Prostate gland (tissue), 2 donors: Measurements from ENCODE around the gene IL1RN. TPM values are rescaled to one million over a fixed set of nuclear protein-coding genes. Genes with fewer than 3 reads are reported as not detected.

Experiments
- DNase-seq: peaks from one replicate; pipeline ENCODE4 v3.0.0-alpha.2; 2019; ENCODE audit warnings: low spot score
- H3K27ac ChIP-seq, 2 donors: fragments of 200-600 bp; sonication (generic); 2 replicates each; pipeline ENCODE4 v1.5.1; 2017 to 2019
- H3K27me3 ChIP-seq: fragments of 200-600 bp; sonication (generic); replicated peaks from 2 replicates; pipeline ENCODE4 v1.5.1; 2019; ENCODE audit not compliant: insufficient read depth
- H3K36me3 ChIP-seq, 2 donors: fragments of 200-600 bp; sonication (generic); 1 replicate in 1 of 2; 2 replicates in 1 of 2; pipeline versions ENCODE4 v1.5.1 to v1.8.1; 2017 to 2019
- H3K4me1 ChIP-seq: fragments of 200-600 bp; sonication (generic); replicated peaks from 2 replicates; pipeline ENCODE4 v1.5.1; 2019
- H3K4me3 ChIP-seq, 2 donors: fragments of 200-600 bp; sonication (generic); 2 replicates each; pipeline ENCODE4 v1.5.1; 2017 to 2019
- H3K9me3 ChIP-seq: fragments of 200-600 bp; sonication (generic); 2 replicates; pipeline ENCODE4 v1.5.1; 2017
- POLR2A ChIP-seq: fragments of 450-650 bp; IDR thresholded peaks from one replicate; pipeline ENCODE4 v1.6.1; 2016; ENCODE audit warnings: antibody characterized with exemption, mild to moderate bottlenecking
- POLR2AphosphoS5 ChIP-seq: sonication (generic); formaldehyde crosslinking; IDR thresholded peaks from one replicate; pipeline ENCODE4 v1.6.1; 2017; ENCODE audit warnings: antibody characterized with exemption
- WGBS: methylation state at CpG from one replicate; pipeline ENCODE4 v1.1.5; 2018; 5-methylcytosine and 5-hydroxymethylcytosine counted together
- intact Hi-C: fragments of 100-400 bp; cut with DNase I; formaldehyde crosslinking; loops from one replicate; pipeline ENCODE4 v1.14.2; 2022
- total RNA-seq, 2 donors: library from RNA; depleted of rRNA; stranded (reverse); fragments of >200 nt; gene quantifications; one replicate each; pipeline ENCODE4 v1.1.0, GENCODE V29; 2016
- TF ChIP-seq, protein P1 (sequence below), 4 experiments: fragments of 200-600 bp in 2 of 4; fragments of 450-650 bp in 2 of 4; sonication (generic) in 2 of 4; IDR thresholded peaks; 1 replicate in 3 of 4; 2 replicates in 1 of 4; pipeline ENCODE4 v1.5.1; 2016 to 2019; ENCODE audit warnings: antibody characterized with exemption in 4 of 4, mild to moderate bottlenecking in 2 of 4, moderate library complexity in 2 of 4

Gene IL1RN
- total RNA-seq, 2 donors from 2014 or later: 3.7 to 4.4 TPM

DNA sequence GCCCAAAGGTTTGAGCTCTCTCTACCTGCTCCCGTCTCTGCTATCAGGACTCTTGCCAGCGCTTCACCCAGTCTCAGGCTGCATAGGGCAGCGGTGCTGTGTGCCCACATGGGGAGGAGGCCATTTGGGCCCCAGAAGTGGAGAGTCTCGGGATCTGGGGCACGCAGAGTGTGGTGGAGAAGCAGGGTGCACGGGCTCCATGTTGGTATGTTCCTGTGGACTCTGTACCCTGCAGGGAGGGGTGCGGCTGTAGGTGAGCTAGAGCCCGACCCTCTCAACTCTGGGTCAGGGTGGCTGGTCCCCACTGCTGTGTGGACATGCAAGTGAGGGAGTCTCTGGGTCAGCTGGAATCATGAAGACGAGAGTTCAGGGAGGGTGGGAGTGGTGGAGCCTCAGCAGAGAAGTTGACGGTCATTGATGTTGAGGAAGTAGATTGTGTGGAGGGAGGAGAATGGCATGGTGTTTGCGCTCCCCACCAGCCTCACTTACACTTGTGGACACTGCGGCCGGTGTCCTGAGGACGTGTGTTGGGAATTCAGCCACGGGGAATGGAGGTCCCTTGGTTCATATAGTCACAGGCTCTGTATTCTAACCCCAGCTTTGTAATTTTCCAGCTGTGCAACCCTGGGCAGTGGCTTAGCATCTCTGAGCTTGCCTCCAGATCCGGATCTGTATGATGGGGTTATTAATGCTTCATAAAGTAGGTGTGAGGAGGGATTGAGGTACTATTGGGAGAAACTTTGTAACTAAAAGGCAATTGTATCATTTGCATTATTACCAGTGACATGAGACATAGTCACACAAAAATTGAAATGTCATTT, 45.5 kb downstream of the IL1RN start:
- DNase-seq: no peak
- no peak overlapping the region for H3K4me3 ChIP-seq
- no peaks in the 10 kb centered on the region for H3K36me3 ChIP-seq
- H3K4me1 ChIP-seq: no peaks in the 10 kb centered on the region
- no peaks in the 10 kb centered on the region for H3K9me3 ChIP-seq
- 94% methylated on average over 16 of the region's 16 CpGs for WGBS
- TF ChIP-seq POLR2AphosphoS5: no peak
- TF ChIP-seq, protein P1, sequence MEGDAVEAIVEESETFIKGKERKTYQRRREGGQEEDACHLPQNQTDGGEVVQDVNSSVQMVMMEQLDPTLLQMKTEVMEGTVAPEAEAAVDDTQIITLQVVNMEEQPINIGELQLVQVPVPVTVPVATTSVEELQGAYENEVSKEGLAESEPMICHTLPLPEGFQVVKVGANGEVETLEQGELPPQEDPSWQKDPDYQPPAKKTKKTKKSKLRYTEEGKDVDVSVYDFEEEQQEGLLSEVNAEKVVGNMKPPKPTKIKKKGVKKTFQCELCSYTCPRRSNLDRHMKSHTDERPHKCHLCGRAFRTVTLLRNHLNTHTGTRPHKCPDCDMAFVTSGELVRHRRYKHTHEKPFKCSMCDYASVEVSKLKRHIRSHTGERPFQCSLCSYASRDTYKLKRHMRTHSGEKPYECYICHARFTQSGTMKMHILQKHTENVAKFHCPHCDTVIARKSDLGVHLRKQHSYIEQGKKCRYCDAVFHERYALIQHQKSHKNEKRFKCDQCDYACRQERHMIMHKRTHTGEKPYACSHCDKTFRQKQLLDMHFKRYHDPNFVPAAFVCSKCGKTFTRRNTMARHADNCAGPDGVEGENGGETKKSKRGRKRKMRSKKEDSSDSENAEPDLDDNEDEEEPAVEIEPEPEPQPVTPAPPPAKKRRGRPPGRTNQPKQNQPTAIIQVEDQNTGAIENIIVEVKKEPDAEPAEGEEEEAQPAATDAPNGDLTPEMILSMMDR (IDR thresholded peaks at IDR 0.05): no peak
- no peak for TF ChIP-seq POLR2A
- intact Hi-C loops: no loop called here
- H3K27me3 ChIP-seq: no peaks in the 10 kb centered on the region
- H3K27ac ChIP-seq: no peak overlapping the region

DNA sequence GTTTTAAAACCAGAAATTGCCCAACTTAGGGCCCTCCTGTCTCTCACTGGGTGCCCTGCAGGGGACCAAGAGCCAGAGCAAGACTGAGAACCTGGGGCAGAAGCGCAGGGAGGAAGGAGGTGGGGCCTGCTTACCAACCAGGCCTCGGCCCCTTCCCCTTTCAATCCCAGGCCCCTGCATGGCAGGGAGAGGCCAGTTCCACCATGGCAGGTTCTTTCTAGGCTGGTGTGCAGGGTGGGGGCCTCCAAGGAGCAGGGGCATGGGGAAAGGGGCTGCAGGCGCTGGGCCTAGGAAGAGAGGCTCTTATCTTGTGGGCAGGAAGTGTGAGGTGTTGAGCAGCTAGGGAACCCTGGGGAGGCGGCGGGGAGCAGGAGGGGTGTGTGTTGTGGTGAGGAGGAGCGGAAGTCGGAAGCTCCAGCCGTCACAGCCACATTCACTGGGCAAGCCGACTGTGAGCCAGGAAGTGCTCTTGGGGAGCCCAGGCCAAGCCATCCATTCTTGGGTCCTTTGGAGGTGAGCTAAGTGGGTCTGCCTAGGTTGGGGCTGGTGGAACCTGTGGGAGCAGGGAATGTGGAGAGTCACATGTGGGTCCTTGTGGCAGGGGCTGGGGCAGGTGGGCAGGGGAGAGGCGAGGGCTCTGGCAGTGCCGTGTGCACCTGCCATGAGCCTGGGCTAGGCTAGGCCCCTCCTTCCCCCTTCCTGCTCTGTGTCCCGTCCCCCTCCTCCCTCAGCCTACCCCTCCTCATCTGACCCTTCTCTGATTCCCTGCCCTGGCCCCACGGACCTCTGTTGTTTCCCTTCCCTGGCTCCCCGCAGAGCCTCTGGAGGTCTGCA, 46.4 kb downstream of the IL1RN start, which contains the start of gene PSD4:
PSD4 (plus strand) TSS at position 430 of the 834 bp plus-strand sequence. CDS start 8,486 bp downstream, outside the sequence.
- H3K9me3 ChIP-seq: no peaks in the 10 kb centered on the region
- no peak for DNase-seq
- no peaks in the 10 kb centered on the region for H3K27me3 ChIP-seq
- H3K36me3 ChIP-seq: no peaks in the 10 kb centered on the region
- 84% methylated on average over 14 of the region's 14 CpGs for WGBS
- no peak within 1 kb of the TSS for H3K27ac ChIP-seq
- TF ChIP-seq, protein P1 (IDR thresholded peaks at IDR 0.05): no peak
- TF ChIP-seq POLR2A (no peak), POLR2AphosphoS5 (no peak)
- H3K4me1 ChIP-seq: no peaks in the 10 kb centered on the region
- intact Hi-C loops: no loop called here
- H3K4me3 ChIP-seq: peak within 1 kb of the TSS in 1 of 2 donors; percentile 0

DNA sequence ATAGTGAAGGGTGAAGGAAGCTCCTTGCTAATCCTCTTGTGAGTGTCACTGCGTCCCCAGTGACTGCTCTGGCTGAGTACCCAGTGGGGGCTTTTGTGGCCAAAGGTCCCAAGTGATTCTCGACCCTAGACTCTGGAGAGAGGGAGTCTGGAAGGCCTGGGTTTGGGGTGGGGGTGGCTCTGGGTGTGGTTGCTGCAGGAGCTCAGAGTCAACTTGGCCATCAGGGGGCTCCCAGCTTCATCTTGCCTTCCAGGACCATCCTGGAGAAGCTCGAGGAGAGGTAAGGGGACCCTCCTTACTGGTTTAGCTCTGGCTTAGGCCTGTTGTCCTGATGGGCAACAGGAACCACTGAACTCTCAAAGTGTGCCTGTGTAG, 47.0 kb downstream of the IL1RN start:
- Histone ChIP-seq H3K27me3 (no peaks in the 10 kb centered on the region), H3K4me3 (no peak overlapping the region), H3K36me3 (no peaks in the 10 kb centered on the region), H3K27ac (no peak overlapping the region), H3K4me1 (no peaks in the 10 kb centered on the region), H3K9me3 (no peaks in the 10 kb centered on the region)
- no peak for TF ChIP-seq POLR2A
- TF ChIP-seq, protein P1 (IDR thresholded peaks at IDR 0.05): no peak
- TF ChIP-seq POLR2AphosphoS5: no peak
- no peak for DNase-seq
- WGBS: 70% methylated on average over 3 of the region's 3 CpGs
- intact Hi-C loops: no loop called here

DNA sequence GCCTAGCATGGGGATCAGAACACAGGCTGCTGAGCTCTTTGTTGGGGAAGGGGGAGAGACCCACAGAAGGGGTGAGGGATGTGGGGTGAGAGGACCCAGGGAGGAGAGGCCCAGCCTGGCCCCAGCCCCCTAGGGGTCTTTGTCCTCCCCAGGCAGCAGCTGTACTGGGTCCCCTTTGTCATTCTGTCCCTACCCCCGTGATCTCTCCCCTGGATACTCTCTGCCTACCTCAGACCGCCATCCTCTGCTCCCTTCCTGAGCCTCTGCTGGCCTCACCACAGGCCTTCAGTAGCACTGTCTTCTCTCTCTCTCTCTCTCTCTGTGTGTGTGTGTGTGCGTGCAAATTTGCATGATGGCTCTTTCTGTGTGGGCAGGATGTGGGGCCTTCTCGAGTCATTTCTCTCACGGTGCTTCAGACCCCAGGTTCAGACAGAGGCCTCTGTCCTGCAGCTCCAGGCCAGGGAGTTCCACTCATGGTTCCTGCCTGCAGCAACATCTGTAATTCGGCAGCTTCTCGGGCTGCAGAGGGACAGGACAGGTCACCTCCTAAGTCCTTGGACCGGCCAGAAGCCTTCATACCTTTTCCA, 47.7 kb downstream of the IL1RN start:
- H3K27me3 ChIP-seq: no peaks in the 10 kb centered on the region
- DNase-seq: no peak
- H3K4me1 ChIP-seq: no peaks in the 10 kb centered on the region
- no peak overlapping the region for H3K27ac ChIP-seq
- no peak for TF ChIP-seq POLR2AphosphoS5
- TF ChIP-seq POLR2A: no peak
- TF ChIP-seq, protein P1 (IDR thresholded peaks at IDR 0.05): no peak
- H3K9me3 ChIP-seq: no peaks in the 10 kb centered on the region
- 76% methylated on average over 8 of the region's 8 CpGs for WGBS
- H3K4me3 ChIP-seq: no peak overlapping the region
- intact Hi-C loops: no loop called here
- no peaks in the 10 kb centered on the region for H3K36me3 ChIP-seq
